Gastroesophageal sphincter (tissue), 3 donors: ENCODE results near the gene GJC3.

Experiments
- CTCF ChIP-seq, 4 experiments: fragments of 200-600 bp in 2 of 4; fragments of 450-650 bp in 2 of 4; sonication (generic) in 1 of 4; IDR thresholded peaks; one replicate each; pipeline ENCODE4 v1.5.1; 2017 to 2019; ENCODE audit warnings: antibody characterized with exemption in 4 of 4, mild to moderate bottlenecking in 2 of 4, moderate library complexity in 2 of 4
- POLR2A ChIP-seq, 2 donors: fragments of 450-650 bp; IDR thresholded peaks; one replicate each; pipeline ENCODE4 v1.6.1; 2017; ENCODE audit warnings: antibody characterized with exemption in 2 of 2, mild to moderate bottlenecking in 2 of 2, moderate library complexity in 1 of 2

DNA sequence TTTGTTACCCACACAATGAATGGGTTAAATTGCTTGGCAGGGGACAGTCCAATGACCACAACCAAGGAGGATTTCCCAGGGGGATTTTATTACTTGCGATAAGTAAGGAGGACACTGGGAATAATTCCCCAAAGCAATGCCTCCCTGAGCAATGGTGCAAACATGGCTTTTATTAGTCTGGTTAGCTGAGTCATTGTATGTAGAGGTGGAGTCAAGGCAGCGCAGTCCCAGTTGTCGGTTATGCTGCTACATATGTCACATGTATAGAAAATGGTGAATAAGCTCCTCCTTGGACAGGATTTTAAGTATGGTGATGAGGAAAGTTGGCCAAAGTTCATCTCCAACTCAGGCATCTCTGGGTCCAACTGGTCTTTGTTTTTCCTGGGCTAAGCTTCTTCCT is 6.2 kb downstream of the GJC3 start:
- TF ChIP-seq POLR2A (IDR thresholded peaks at IDR 0.05) (no peak), CTCF (IDR thresholded peaks at IDR 0.05) (no peak)
